Endothelial cell of umbilical vein (primary cell): ENCODE data around the gene ECI1. TPM values are rescaled to one million over a fixed set of nuclear protein-coding genes. Genes with fewer than 3 reads are reported as not detected.

Experiments
- BruUV-seq: library from RNA; stranded (reverse); fragments of 400-500 nt; replicated peaks from 2 replicates; lab custom pipeline; 2021; lab: Mats Ljungman, UMichigan
- CTCF ChIA-PET: fragments of 300-600, 350-600 bp; sonication (Branson Sonifier 250); formaldehyde crosslinking; loops from one replicate; lab custom pipeline; 2021; ENCODE audit warnings: antibody characterized with exemption, inconsistent platforms; lab: Charles Lee
- POLR2A ChIA-PET: fragments of 300-600, 350-600 bp; sonication (Branson Sonifier 250); formaldehyde crosslinking; loops from one replicate; lab custom pipeline; 2021; ENCODE audit warnings: antibody characterized with exemption, inconsistent platforms; lab: Charles Lee
- DNase-seq: peaks from one replicate; pipeline ENCODE4 v3.0.0-alpha.2; 2011; ENCODE audit warnings: low read depth, low spot score
- FAIRE-seq: peaks from 2 replicates; lab custom pipeline; 2011; peaks lifted over from hg19 to GRCh38; lab: Jason Lieb, UNC
- H2AFZ ChIP-seq: 2 replicates; pipeline ENCODE4 v1.6.0; 2012; ENCODE audit warnings: low read depth, low read length, control low read depth, inconsistent platforms
- H3K27ac ChIP-seq: 2 replicates; pipeline ENCODE4 v1.5.1; 2011; ENCODE audit warnings: low read depth, mild to moderate bottlenecking, control low read depth, low read length, moderate library complexity; ENCODE audit not compliant: insufficient read depth
- H3K27me3 ChIP-seq, 2 experiments: 2 replicates each; pipeline versions ENCODE4 v1.6.0 to v1.6.1; 2011; ENCODE audit warnings: low read length in 2 of 2, mixed read lengths in 1 of 2; ENCODE audit not compliant: control insufficient read depth in 2 of 2, insufficient read depth in 2 of 2
- H3K36me3 ChIP-seq, 2 experiments: 2 replicates in 1 of 2; 3 replicates in 1 of 2; pipeline ENCODE4 v1.5.1; 2011; ENCODE audit warnings: low read length in 2 of 2, mild to moderate bottlenecking in 1 of 2, moderate library complexity in 1 of 2; ENCODE audit not compliant: control insufficient read depth in 2 of 2, insufficient read depth in 2 of 2; ENCODE audit errors: extremely low read depth in 1 of 2
- H3K4me1 ChIP-seq: 3 replicates; pipeline ENCODE4 v1.5.1; 2011; ENCODE audit warnings: mild to moderate bottlenecking, low read length; ENCODE audit not compliant: control insufficient read depth, insufficient read depth; ENCODE audit errors: extremely low read depth
- H3K4me2 ChIP-seq: 2 replicates; pipeline ENCODE4 v1.6.1; 2011; ENCODE audit warnings: low read length, control low read depth, mixed read lengths; ENCODE audit not compliant: insufficient read depth
- H3K4me3 ChIP-seq, 3 experiments: fragments of 200-600 bp in 1 of 3; sonication (generic), shearing (Covaris generic) in 1 of 3; replicated peaks in 1 of 3; 2 replicates each; pipeline ENCODE4 v1.5.1; 2011 to 2016; ENCODE audit warnings: control low read depth in 3 of 3, low read length in 3 of 3, mild to moderate bottlenecking in 2 of 3, inconsistent platforms in 1 of 3, low read depth in 1 of 3, moderate library complexity in 1 of 3; ENCODE audit not compliant: insufficient read depth in 1 of 3
- H3K79me2 ChIP-seq: 2 replicates; pipeline ENCODE4 v1.6.0; 2012; ENCODE audit warnings: low read length, inconsistent platforms; ENCODE audit not compliant: control insufficient read depth, insufficient read depth
- H3K9ac ChIP-seq: replicated peaks from 2 replicates; pipeline ENCODE3; 2011; ENCODE audit warnings: low read length, control low read depth; ENCODE audit not compliant: insufficient read depth; ENCODE audit errors: extremely low read depth
- H3K9me1 ChIP-seq: replicated peaks from 3 replicates; pipeline ENCODE4 v1.6.0; 2011; ENCODE audit warnings: mild to moderate bottlenecking, low read length; ENCODE audit not compliant: control insufficient read depth, insufficient read depth; ENCODE audit errors: extremely low read depth
- H3K9me3 ChIP-seq: replicated peaks from 2 replicates; pipeline ENCODE4 v1.5.1; 2012; ENCODE audit warnings: low read length, inconsistent platforms; ENCODE audit not compliant: control insufficient read depth, insufficient read depth
- H4K20me1 ChIP-seq: replicated peaks from 2 replicates; pipeline ENCODE3; 2011; ENCODE audit warnings: mild to moderate bottlenecking, low read length; ENCODE audit not compliant: control insufficient read depth, insufficient read depth; ENCODE audit errors: extremely low read depth
- CTCF ChIP-seq, 2 donors: IDR thresholded peaks; 1 replicate in 1 of 2; 2 replicates in 1 of 2; pipeline ENCODE4 v1.5.1; 2011; ENCODE audit warnings: low read length in 2 of 2, mild to moderate bottlenecking in 2 of 2, moderate library complexity in 2 of 2, control low read depth in 1 of 2, inconsistent platforms in 1 of 2, low read depth in 1 of 2; ENCODE audit not compliant: insufficient read depth in 1 of 2; ENCODE audit errors: extremely low read depth in 1 of 2
- EZH2 ChIP-seq: IDR thresholded peaks from 2 replicates; pipeline ENCODE4 v1.6.1; 2012; ENCODE audit warnings: borderline replicate concordance, low read depth, mild to moderate bottlenecking, moderate library complexity, low read length, inconsistent platforms; ENCODE audit not compliant: severe bottlenecking
- FOS ChIP-seq: IDR thresholded peaks from 2 replicates; pipeline ENCODE4 v1.6.1; 2011; ENCODE audit warnings: mild to moderate bottlenecking, low read length, moderate library complexity, borderline replicate concordance; ENCODE audit not compliant: insufficient read depth
- GATA2 ChIP-seq: IDR thresholded peaks from 2 replicates; pipeline ENCODE4 v1.7.0; 2011; ENCODE audit warnings: low read depth, mild to moderate bottlenecking, moderate library complexity, mixed read lengths, low read length; ENCODE audit not compliant: insufficient read length, insufficient read depth
- JUN ChIP-seq: IDR thresholded peaks from 2 replicates; pipeline ENCODE4 v1.6.1; 2011; ENCODE audit warnings: borderline replicate concordance, low read depth; ENCODE audit not compliant: insufficient read length, insufficient read depth
- MAX ChIP-seq: IDR thresholded peaks from 2 replicates; pipeline ENCODE4 v1.6.1; 2011; ENCODE audit not compliant: insufficient read depth, insufficient read length
- MYC ChIP-seq: IDR thresholded peaks from one replicate; pipeline ENCODE4 v1.6.1; 2011; ENCODE audit warnings: mild to moderate bottlenecking, low read depth, low read length
- POLR2A ChIP-seq: IDR thresholded peaks from 2 replicates; pipeline ENCODE4 v1.6.1; 2012; ENCODE audit warnings: low read depth, mild to moderate bottlenecking, control low read depth, low read length
- POLR2AphosphoS5 ChIP-seq: IDR thresholded peaks from 2 replicates; pipeline ENCODE4 v1.6.1; 2012; ENCODE audit warnings: low read depth, mild to moderate bottlenecking, control low read depth, low read length, moderate library complexity; ENCODE audit not compliant: insufficient read depth
- dilution Hi-C: fragments of 300-500 bp; cut with MboI; formaldehyde crosslinking; loops from one replicate; pipeline ENCODE4 v1.15.0; 2019; ENCODE audit warnings: low sequenced_read_pairs; ENCODE audit not compliant: extremely low pct_ligation_motif_present
- intact Hi-C: fragments of 100-400 bp; cut with micrococcal nuclease; formaldehyde crosslinking; loops from one replicate; pipeline ENCODE4 v1.10.0; 2022
- polyA plus RNA-seq, 4 experiments: library from polyadenylated mRNA; depleted of rRNA in 3 of 4; stranded (reverse) in 3 of 4; unstranded in 1 of 4; fragments of >200 nt; gene quantifications; 2 replicates each; pipeline versions ENCODE4 v1.2.1 to v1.2.3, GENCODE V29; 2011 to 2012; ENCODE audit warnings: missing spikeins in 1 of 4
- total RNA-seq: library from RNA; stranded (reverse); gene quantifications from 2 replicates; pipeline ENCODE4 v1.2.3, GENCODE V29; 2021

Gene ECI1
- total and polyA plus RNA-seq, 2 donors (not counting 3 experiments of a cell fraction or from before 2014, with no cell fraction given), result 43.6 to 48.3 TPM

- H3K9ac ChIP-seq, result no peak overlapping the region
- H3K27ac ChIP-seq, result no peak overlapping the region
- ChIA-PET CTCF (interaction anchor here (1.5 kb wide), 1 partner anchor 8 kb away, joined by 6 read pairs; the partner anchor contains the start of gene ECI1), POLR2A (no interaction called here)
- H3K4me1 ChIP-seq, result no peaks in the 10 kb centered on the region
- dilution Hi-C loops, result no loop called here
- intact Hi-C loops, result no loop called here
- H3K9me3 ChIP-seq, result no peaks in the 10 kb centered on the region
- no peaks in the 10 kb centered on the region for H4K20me1 ChIP-seq
- no TSS peak for BruUV-seq
- no peak overlapping the region for H3K4me3 ChIP-seq
- FAIRE-seq, result no peak
- H3K9me1 ChIP-seq, result no peaks in the 10 kb centered on the region
- no peaks in the 10 kb centered on the region for H3K27me3 ChIP-seq
- H3K79me2 ChIP-seq, result no peaks in the 10 kb centered on the region
- H2AFZ ChIP-seq, result no peak overlapping the region
- TF ChIP-seq POLR2A (no peak), MAX (no peak), JUN (no peak), MYC (no peak), POLR2AphosphoS5 (no peak), FOS (no peak), GATA2 (no peak), CTCF (IDR thresholded peaks at IDR 0.05; ENCODE audit: extremely low read depth in 1 of 2, insufficient read depth in 1 of 2, low read depth in 1 of 2, low read length in 2 of 2) (no peak), EZH2 (no peak)
- no peak for DNase-seq
- no peak overlapping the region for H3K4me2 ChIP-seq
- peaks cover 12 to 33% of the 10 kb centered on the region in 2 experiments for H3K36me3 ChIP-seq
Measured at GRCh38 chr16:2243031-2243528, 8.3 kb downstream of the ECI1 start.
